Astrocyte (in vitro differentiated cells and primary cell): ENCODE data around the gene CHMP1A.

Experiments used
- EZH2 ChIP-seq: IDR thresholded peaks from 2 replicates; pipeline ENCODE4 v1.6.1; 2012; ENCODE audit warnings: mild to moderate bottlenecking, low read length, inconsistent platforms; ENCODE audit not compliant: insufficient read depth
- TF ChIP-seq, protein P1 (sequence below): IDR thresholded peaks from 2 replicates; pipeline ENCODE4 v1.5.1; 2011; ENCODE audit warnings: low read depth, mild to moderate bottlenecking, inconsistent platforms, low read length, moderate library complexity; ENCODE audit not compliant: insufficient read depth

DNA sequence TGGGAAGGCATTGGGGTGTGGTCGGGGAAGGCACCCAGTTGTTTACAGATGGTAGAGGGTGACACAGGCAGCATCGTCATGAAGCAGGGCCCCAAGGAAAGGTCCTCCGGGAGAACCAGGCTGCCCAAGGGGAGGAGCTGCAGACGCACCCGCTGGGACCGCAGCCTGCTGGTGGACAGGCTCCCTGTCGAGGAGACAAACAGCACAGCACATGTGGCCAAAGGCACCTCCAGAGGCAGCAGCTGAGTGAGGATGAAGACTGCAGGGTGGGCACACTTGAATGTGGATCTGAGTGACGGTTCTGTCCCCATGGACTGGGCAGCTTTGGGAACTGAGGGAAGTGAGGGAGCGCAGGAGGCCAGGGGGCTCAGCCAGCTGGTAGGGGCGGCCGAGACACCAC, 12.4 kb downstream of the CHMP1A start:
- TF ChIP-seq EZH2 = no peak
- TF ChIP-seq, protein P1, sequence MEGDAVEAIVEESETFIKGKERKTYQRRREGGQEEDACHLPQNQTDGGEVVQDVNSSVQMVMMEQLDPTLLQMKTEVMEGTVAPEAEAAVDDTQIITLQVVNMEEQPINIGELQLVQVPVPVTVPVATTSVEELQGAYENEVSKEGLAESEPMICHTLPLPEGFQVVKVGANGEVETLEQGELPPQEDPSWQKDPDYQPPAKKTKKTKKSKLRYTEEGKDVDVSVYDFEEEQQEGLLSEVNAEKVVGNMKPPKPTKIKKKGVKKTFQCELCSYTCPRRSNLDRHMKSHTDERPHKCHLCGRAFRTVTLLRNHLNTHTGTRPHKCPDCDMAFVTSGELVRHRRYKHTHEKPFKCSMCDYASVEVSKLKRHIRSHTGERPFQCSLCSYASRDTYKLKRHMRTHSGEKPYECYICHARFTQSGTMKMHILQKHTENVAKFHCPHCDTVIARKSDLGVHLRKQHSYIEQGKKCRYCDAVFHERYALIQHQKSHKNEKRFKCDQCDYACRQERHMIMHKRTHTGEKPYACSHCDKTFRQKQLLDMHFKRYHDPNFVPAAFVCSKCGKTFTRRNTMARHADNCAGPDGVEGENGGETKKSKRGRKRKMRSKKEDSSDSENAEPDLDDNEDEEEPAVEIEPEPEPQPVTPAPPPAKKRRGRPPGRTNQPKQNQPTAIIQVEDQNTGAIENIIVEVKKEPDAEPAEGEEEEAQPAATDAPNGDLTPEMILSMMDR = no peak
